ENCODE data around the gene KLHL25. TPM values are rescaled to one million over a fixed set of nuclear protein-coding genes. Genes with fewer than 3 reads are reported as not detected.

Gene KLHL25
- polyA plus RNA-seq, 2 of the 4 experiments (the other 2 are of a cell fraction) = 3.2 to 6.1 TPM

DNA sequence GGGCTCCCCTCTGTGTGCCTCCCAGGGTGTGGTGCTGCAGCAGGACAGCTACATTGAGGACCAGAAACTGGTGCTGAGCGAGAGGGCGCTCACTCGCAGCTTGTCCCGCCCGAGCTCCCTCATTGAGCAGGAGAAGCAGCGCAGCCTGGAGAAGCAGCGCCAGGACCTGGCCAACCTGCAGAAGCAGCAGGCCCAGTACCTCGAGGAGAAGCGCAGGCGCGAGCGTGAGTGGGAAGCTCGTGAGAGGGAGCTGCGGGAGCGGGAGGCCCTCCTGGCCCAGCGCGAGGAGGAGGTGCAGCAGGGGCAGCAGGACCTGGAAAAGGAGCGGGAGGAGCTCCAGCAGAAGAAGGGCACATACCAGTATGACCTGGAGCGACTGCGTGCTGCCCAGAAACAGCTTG is 53.7 kb downstream of the KLHL25 start:
- ATAC-seq = no peak
- CTCF ChIA-PET = interaction anchor here (1.2 to 6.6 kb wide), 4 partner anchors 11 to 110 kb away, joined by 3 to 62 read pairs (median 18); no protein-coding TSS in a partner anchor
- POLR2A ChIA-PET = no interaction called here

GRCh38 chr15:85737061-85737460 is 57.7 kb downstream of the KLHL25 start:
- Histone ChIP-seq H3K27ac (no peak overlapping the region), H3K4me1 (no peaks in the 10 kb centered on the region), H3K9me3 (peaks cover 24% of the 10 kb centered on the region), H3K4me2 (no peak overlapping the region), H3K4me3 (no peak overlapping the region)
- ATAC-seq (no peak), DNase-seq (ENCODE audit: low read depth in 1 of 2, low spot score in 1 of 2) (no peak), FAIRE-seq (no peak)
- ChIA-PET POLR2A (interaction anchor here (0.7 kb wide), 1 partner anchor 69 kb away, joined by 7 read pairs; no protein-coding TSS in a partner anchor), CTCF (interaction anchor here (1.2 to 6.6 kb wide), 5 partner anchors 7 to 117 kb away, joined by 4 to 62 read pairs (median 6); no protein-coding TSS in a partner anchor)
- TF ChIP-seq ZC3H11A (IDR thresholded peaks at IDR 0.05) (no peak), HOXB13 (CRISPR knock-in tag; IDR thresholded peaks at IDR 0.05; ENCODE audit: low read depth) (no peak), FOXS1 (CRISPR knock-in tag; IDR thresholded peaks at IDR 0.05) (no peak), E2F6 (IDR thresholded peaks at IDR 0.05; ENCODE audit: borderline replicate concordance, low read depth) (no peak), HDAC2 (IDR thresholded peaks at IDR 0.05) (no peak), BHLHE40 (IDR thresholded peaks at IDR 0.05; ENCODE audit: low read depth, low read length) (no peak), FOSB (CRISPR knock-in tag; IDR thresholded peaks at IDR 0.05) (no peak), USF2 (IDR thresholded peaks at IDR 0.05) (no peak), MYC (IDR thresholded peaks at IDR 0.05; ENCODE audit: borderline replicate concordance, low read length) (no peak), SREBF2 (IDR thresholded peaks at IDR 0.05) (no peak), NPAS2 (CRISPR knock-in tag; IDR thresholded peaks at IDR 0.05; ENCODE audit: borderline replicate concordance) (no peak), SMC3 (IDR thresholded peaks at IDR 0.05) (no peak), HEYL (CRISPR knock-in tag; IDR thresholded peaks at IDR 0.05) (no peak), RAD21 (conservative IDR thresholded peaks at IDR 0.05 in 1 of 2, IDR thresholded peaks at IDR 0.05 in 1 of 2) (no peak), MAX (IDR thresholded peaks at IDR 0.05) (no peak), MAZ (IDR thresholded peaks at IDR 0.05; ENCODE audit: borderline replicate concordance, low read depth, low read length) (no peak)
- TF ChIP-seq, protein P1, sequence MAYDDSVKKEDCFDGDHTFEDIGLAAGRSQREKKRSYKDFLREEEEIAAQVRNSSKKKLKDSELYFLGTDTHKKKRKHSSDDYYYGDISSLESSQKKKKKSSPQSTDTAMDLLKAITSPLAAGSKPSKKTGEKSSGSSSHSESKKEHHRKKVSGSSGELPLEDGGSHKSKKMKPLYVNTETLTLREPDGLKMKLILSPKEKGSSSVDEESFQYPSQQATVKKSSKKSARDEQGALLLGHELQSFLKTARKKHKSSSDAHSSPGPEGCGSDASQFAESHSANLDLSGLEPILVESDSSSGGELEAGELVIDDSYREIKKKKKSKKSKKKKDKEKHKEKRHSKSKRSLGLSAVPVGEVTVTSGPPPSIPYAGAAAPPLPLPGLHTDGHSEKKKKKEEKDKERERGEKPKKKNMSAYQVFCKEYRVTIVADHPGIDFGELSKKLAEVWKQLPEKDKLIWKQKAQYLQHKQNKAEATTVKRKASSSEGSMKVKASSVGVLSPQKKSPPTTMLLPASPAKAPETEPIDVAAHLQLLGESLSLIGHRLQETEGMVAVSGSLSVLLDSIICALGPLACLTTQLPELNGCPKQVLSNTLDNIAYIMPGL (CRISPR knock-in tag; IDR thresholded peaks at IDR 0.05; ENCODE audit: borderline replicate concordance) = no peak
- TF ChIP-seq, protein P2, sequence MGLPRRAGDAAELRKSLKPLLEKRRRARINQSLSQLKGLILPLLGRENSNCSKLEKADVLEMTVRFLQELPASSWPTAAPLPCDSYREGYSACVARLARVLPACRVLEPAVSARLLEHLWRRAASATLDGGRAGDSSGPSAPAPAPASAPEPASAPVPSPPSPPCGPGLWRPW (IDR thresholded peaks at IDR 0.05) = no peak
- TF ChIP-seq, protein P3, sequence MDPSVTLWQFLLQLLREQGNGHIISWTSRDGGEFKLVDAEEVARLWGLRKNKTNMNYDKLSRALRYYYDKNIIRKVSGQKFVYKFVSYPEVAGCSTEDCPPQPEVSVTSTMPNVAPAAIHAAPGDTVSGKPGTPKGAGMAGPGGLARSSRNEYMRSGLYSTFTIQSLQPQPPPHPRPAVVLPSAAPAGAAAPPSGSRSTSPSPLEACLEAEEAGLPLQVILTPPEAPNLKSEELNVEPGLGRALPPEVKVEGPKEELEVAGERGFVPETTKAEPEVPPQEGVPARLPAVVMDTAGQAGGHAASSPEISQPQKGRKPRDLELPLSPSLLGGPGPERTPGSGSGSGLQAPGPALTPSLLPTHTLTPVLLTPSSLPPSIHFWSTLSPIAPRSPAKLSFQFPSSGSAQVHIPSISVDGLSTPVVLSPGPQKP (IDR thresholded peaks at IDR 0.05; ENCODE audit: low read depth, low read length) = no peak
- TF ChIP-seq, protein P4, sequence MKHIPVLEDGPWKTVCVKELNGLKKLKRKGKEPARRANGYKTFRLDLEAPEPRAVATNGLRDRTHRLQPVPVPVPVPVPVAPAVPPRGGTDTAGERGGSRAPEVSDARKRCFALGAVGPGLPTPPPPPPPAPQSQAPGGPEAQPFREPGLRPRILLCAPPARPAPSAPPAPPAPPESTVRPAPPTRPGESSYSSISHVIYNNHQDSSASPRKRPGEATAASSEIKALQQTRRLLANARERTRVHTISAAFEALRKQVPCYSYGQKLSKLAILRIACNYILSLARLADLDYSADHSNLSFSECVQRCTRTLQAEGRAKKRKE (CRISPR knock-in tag; IDR thresholded peaks at IDR 0.05; ENCODE audit: low read depth) = no peak
- WGBS (ENCODE audit: missing lambda C conversion rate) = 94% methylated on average over 6 of the region's 6 CpGs

More for the DNA sequence above, 53.7 kb downstream of the KLHL25 start:
- WGBS (ENCODE audit: missing lambda C conversion rate) = 94% methylated on average over 20 of the region's 20 CpGs
- no peak for FAIRE-seq
- H3K27ac ChIP-seq = no peak overlapping the region
- no peak overlapping the region for H3K4me2 ChIP-seq
- H3K4me1 ChIP-seq = no peaks in the 10 kb centered on the region
- DNase-seq (ENCODE audit: low read depth in 1 of 2, low spot score in 1 of 2) = no peak
- no peaks in the 10 kb centered on the region for H3K9me3 ChIP-seq
- H3K4me3 ChIP-seq = no peak overlapping the region
- no peak for TF ChIP-seq HOXA7 (CRISPR knock-in tag; IDR thresholded peaks at IDR 0.05)
- no peak for TF ChIP-seq USF2 (IDR thresholded peaks at IDR 0.05)
- TF ChIP-seq, protein P1 (CRISPR knock-in tag; IDR thresholded peaks at IDR 0.05; ENCODE audit: borderline replicate concordance) = no peak
- no peak for TF ChIP-seq POLR2AphosphoS2 (conservative IDR thresholded peaks at IDR 0.05; ENCODE audit: low read length)
- TF ChIP-seq MAZ (IDR thresholded peaks at IDR 0.05; ENCODE audit: borderline replicate concordance, low read depth, low read length) = no peak
- TF ChIP-seq TFCP2L1 (CRISPR knock-in tag; IDR thresholded peaks at IDR 0.05) = no peak
- no peak for TF ChIP-seq HEYL (CRISPR knock-in tag; IDR thresholded peaks at IDR 0.05)

Data from A549 (cell line).